Measurements from ENCODE around the gene ARHGAP6. TPM values are rescaled to one million over a fixed set of nuclear protein-coding genes. Genes with fewer than 3 reads are reported as not detected.

The ARHGAP6 gene
- total RNA-seq, 6 experiments from 2014 or later, result 0.51 to 1.0 (median 0.69) TPM

DNA sequence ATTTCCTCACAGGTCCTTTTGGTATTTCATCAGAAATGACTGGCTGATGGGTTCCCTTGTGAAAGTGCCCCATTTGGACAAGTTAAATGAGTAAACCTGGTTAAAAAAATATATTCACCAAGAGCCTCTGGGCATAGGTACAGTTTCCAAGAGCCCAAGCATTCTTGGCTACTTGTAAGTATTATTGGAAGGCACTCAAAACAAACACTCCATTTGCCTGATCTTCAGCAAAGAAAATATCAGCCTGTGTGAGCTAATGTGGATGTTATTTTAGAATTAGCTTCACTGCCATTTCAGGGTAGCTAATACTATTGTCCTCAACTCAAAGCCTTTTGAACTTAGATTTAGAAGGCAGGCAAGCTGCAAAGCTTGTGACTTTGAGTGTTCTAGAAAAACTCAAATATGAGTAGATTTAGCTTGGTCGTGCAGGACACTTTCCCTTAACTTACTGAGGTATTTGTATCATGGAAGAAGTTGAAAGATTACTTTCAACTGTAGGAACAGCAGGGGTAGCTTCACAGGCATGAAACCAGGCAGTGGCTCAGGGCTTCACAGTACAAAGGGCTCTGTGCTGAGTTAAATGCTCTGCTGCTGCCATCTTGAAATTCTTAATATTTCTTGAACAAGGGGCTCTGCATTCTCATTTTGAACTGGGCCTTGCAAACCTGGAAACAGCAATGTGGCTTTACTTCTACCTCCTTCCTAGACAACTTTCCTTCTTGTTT is 195.3 kb downstream of the ARHGAP6 start:
- peak; percentile 80 for DNase-seq
- Mint-ChIP-seq H3K9me3 (no peaks in the 10 kb centered on the region), H3K4me3 (0 out of 2 replicates have a peak overlapping the region, but pooled peaks have one; percentile 26), H3K36me3 (ENCODE audit: low read depth) (no peaks in the 10 kb centered on the region), H3K27ac (peak overlapping the region; percentile 80), H3K27me3 (ENCODE audit: insufficient read depth) (no peaks in the 10 kb centered on the region), H3K4me1 (ENCODE audit: low read depth) (peaks cover 37% of the 10 kb centered on the region)
- TF ChIP-seq, protein P1, sequence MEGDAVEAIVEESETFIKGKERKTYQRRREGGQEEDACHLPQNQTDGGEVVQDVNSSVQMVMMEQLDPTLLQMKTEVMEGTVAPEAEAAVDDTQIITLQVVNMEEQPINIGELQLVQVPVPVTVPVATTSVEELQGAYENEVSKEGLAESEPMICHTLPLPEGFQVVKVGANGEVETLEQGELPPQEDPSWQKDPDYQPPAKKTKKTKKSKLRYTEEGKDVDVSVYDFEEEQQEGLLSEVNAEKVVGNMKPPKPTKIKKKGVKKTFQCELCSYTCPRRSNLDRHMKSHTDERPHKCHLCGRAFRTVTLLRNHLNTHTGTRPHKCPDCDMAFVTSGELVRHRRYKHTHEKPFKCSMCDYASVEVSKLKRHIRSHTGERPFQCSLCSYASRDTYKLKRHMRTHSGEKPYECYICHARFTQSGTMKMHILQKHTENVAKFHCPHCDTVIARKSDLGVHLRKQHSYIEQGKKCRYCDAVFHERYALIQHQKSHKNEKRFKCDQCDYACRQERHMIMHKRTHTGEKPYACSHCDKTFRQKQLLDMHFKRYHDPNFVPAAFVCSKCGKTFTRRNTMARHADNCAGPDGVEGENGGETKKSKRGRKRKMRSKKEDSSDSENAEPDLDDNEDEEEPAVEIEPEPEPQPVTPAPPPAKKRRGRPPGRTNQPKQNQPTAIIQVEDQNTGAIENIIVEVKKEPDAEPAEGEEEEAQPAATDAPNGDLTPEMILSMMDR (IDR thresholded peaks at IDR 0.05), result no peak

DNA sequence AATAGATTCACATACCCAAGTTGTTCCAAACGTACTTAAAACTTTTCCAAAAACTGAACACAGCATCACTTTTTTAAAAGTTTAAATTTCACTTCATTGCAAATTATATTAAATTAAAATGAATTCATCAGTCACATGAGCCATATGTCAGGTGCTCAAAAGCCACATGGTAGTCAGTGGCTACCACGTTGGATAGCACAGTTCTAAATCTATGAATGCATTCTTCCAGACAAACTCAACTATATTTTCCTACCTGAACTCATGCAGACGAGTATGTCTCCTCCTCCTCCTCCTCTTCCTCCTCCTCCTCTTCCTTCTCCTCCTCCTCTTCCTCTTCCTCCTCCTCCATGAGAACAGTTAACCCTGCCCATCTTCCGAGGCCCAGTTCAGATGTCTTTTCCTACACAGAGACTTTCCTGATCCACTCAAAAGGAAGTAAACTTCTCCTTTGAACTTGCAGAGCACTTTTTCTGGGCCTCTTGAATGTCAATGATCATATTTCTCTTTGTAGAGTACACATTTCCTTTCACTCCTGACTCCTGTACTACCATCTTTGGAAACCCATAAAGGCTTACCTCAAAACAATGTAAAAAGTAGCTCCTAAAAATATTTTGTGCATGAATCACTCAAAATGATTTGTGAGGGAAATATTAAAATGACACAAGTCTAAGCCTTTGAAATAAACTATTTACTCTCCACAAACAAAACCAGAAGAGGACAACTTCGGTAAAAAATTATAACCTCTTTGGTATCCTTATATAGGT is 199.9 kb downstream of the ARHGAP6 start:
- Mint-ChIP-seq H3K36me3 (ENCODE audit: low read depth) (no peaks in the 10 kb centered on the region), H3K4me1 (ENCODE audit: low read depth) (peaks cover 57% of the 10 kb centered on the region), H3K27me3 (ENCODE audit: insufficient read depth) (no peaks in the 10 kb centered on the region), H3K27ac (peak overlapping the region; percentile 55; the same call in 1 of the 2 replicates), H3K9me3 (no peaks in the 10 kb centered on the region), H3K4me3 (peak overlapping the region; percentile 46)
- DNase-seq, result peak; percentile 26
- TF ChIP-seq, protein P1 (IDR thresholded peaks at IDR 0.05), result no peak

DNA sequence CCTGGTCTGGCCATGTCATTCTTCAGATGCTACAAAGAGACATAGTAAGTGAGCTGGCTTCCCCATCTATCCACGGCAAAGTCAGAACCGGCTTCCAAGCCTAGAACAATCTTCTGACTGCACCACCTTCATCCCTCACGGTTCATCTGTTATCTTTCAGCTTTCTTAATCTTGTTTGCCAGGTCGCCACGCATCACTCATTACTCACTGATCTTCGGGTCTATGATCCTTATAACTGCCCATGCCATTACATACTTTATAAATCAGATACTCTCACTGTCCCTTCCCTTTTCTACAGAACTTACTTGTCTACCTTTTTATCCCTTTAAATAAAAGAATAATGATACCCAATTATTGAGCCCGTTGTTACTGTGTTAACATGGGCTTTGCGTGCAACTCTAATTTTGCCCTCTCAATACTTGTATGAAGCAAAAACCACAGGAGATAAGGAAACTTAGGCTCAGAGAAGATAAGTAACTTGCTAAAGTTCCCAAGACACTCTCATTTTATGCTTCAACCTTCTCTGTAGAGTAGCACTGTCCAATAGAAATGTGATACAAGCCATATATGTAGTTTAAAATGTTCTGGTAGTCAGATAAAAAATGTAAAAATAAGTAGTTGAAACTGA is 200.8 kb downstream of the ARHGAP6 start:
- Mint-ChIP-seq H3K27me3 (ENCODE audit: insufficient read depth) (no peaks in the 10 kb centered on the region), H3K27ac (no peak overlapping the region), H3K4me3 (no peak overlapping the region), H3K4me1 (ENCODE audit: low read depth) (peaks cover 51% of the 10 kb centered on the region), H3K9me3 (no peaks in the 10 kb centered on the region), H3K36me3 (ENCODE audit: low read depth) (no peaks in the 10 kb centered on the region)
- TF ChIP-seq, protein P1 (IDR thresholded peaks at IDR 0.05), result no peak
- DNase-seq, result no peak

DNA sequence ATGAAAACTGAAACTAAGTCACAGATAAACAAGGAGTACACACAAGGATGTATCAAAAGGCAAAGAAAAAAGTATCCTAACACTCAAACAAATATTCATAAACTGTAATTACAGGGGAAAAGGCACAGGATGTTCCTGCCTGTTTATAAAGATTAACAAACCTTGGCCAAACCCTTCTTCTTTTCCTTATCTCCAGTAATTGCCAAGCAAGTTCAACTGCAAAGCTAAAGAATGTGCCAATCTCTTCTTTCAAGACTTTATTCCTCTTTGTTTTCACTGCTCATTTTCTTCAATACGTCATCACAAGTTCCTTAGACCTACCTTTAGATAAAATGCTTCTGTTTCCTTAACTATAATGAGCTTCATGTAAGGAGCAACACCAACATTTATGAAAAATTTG is 201.3 kb downstream of the ARHGAP6 start:
- 0 out of 2 replicates have a peak, but pooled peaks cover under 1% of the 10 kb centered on the region for H3K27me3 Mint-ChIP-seq (ENCODE audit: insufficient read depth)
- no peaks in the 10 kb centered on the region for H3K36me3 Mint-ChIP-seq (ENCODE audit: low read depth)
- no peak overlapping the region for H3K4me3 Mint-ChIP-seq
- H3K27ac Mint-ChIP-seq, result no peak overlapping the region
- TF ChIP-seq, protein P1 (IDR thresholded peaks at IDR 0.05), result no peak
- peaks cover 46% of the 10 kb centered on the region for H3K4me1 Mint-ChIP-seq (ENCODE audit: low read depth)
- no peaks in the 10 kb centered on the region for H3K9me3 Mint-ChIP-seq
- DNase-seq, result no peak

DNA sequence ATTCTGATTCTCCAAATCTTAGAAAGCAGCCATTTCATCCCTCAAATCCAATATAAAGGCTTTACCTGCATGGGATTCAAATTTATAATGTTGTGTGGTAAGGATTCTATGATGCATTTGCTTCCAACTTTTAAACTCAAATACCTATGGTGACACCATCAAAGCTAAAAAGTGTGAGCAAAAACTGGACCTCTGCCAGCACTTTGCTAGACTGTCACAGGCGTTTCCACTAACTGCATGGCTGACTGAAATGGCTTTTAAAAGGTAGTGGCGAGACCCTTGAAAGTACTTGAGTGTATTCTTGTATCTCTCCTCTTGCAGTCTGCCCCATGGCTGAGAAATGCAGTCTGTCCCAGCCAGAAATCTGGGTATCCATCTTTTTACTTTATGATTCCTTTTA is 203.1 kb downstream of the ARHGAP6 start:
- Mint-ChIP-seq H3K4me1 (ENCODE audit: low read depth) (peaks cover 44% of the 10 kb centered on the region), H3K9me3 (no peaks in the 10 kb centered on the region), H3K27ac (no peak overlapping the region), H3K27me3 (ENCODE audit: insufficient read depth) (0 out of 2 replicates have a peak, but pooled peaks cover 1% of the 10 kb centered on the region), H3K4me3 (no peak overlapping the region), H3K36me3 (ENCODE audit: low read depth) (no peaks in the 10 kb centered on the region)
- TF ChIP-seq, protein P1 (IDR thresholded peaks at IDR 0.05), result no peak
- no peak for DNase-seq

Measured in HFFc6 (cell line).